Measurements from ENCODE around the gene RHOXF1.
"Not testable (repeated sequence)": the region's sequence is repeated elsewhere in the genome, so short reads cannot be mapped to it uniquely, and the experiment has no call there.

The RHOXF1 gene

GRCh38 chrX:120115438-120115963 is at the start of gene RHOXF1:
Gene RHOXF1, minus strand, starts transcription at chrX:120115913. Its CDS starts 51 bp downstream, at chrX:120115862.
- no peak for DNase-seq (ENCODE audit: low spot score)

DNA sequence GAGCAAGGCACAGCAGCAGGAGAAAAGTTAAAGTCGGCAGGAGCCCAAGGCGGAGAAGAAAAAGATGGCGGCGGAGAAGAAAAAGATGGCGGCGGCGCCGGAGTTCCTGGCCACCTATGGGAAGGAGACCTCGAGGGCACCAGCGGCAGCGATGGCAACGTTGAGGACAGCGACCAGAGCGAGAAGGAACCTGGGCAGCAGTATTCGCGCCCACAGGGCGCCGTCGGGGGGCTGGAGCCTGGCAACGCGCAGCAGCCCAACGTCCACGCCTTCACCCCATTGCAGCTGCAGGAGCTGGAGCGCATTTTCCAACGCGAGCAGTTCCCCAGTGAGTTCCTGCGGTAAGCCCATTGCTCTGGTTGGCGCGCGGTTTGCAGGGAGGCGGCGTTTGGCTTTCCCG is 43.4 kb upstream of the RHOXF1 start:
- DNase-seq (ENCODE audit: low spot score) = not testable (repeated sequence)

- DNase-seq (ENCODE audit: low spot score) = not testable (repeated sequence)
Observed at GRCh38 chrX:120158313-120158712, 42.6 kb upstream of the RHOXF1 start, which contains the start of gene RHOXF2. Gene RHOXF2, plus strand, starts transcription at chrX:120158613. Its CDS starts 138 bp downstream, at chrX:120158751.

- DNase-seq (ENCODE audit: low spot score) = not testable (repeated sequence)
Observed at GRCh38 chrX:120150109-120150744, 34.5 kb upstream of the RHOXF1 start.

DNA sequence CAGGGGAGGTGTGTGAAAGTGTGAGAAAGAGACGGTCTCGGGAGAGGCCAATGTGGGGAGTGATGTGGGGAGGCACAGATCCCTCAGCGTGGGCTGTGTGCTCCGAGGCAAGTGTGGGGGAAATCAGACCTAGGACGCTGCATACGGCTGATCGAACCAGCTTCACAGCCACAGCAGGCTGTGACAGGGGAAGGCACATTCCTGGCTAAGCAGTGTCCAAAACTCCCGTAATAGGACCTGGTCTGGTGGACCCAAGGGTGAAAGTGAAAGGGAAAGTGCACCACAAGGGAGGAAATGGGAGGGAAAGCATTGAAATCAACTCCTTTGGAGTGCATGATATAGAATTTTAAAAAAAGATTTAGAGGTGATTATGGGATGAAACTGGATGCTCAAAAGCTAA is 31.8 kb upstream of the RHOXF1 start:
- DNase-seq (ENCODE audit: low spot score) = no peak

DNA sequence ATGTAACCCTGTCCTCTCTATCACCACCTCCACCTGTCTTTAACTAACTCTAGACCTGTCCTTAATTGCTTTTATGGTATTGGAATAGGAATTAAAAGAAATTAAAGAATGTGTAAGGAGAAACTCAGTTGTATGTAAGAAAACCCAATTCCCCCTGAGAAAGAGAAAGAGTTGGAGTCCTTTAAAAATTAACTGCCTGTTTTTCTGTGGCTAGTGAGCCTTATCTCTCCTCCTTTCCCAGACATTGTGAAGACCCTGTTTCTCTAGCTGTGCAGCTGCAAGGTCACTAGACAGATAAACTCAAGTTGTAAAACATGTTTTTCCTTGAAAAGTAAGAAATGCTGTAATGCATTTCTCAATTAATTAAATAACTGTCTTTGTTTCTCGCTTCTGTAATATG is 30.6 kb upstream of the RHOXF1 start:
- DNase-seq (ENCODE audit: low spot score) = not testable (repeated sequence)

DNA sequence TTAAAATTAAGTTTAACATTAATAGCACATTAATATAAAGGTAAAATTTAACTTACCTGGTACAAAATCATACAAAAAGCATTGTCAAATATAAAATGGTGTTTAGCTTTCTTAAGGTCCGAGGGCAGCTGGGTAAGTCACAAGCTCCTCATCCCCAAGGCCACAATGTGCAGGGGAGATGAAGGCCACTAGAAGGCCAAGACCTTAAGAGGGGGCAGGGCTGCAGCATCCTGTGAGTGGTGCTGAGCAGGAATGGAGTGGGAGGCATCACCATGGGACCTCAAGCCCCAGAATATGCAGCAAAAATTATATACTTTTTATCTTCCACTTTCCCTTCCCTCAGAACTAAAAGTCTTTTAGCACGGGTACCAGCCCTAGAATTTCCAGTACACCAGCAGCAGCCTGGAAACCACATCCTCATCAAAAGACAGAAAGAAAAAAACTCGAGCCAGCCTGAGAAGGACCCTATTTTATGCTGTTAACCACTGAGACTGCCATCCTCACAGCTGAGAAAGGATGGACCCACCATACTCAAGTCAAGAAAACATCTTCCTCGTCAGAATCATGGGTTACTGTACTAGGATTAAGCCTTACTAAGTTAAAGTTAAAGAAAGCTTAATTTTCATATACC is 29.7 kb upstream of the RHOXF1 start:
- no peak for DNase-seq (ENCODE audit: low spot score)

GRCh38 chrX:120144178-120144844 is 28.6 kb upstream of the RHOXF1 start:
- no peak for DNase-seq (ENCODE audit: low spot score)

DNA sequence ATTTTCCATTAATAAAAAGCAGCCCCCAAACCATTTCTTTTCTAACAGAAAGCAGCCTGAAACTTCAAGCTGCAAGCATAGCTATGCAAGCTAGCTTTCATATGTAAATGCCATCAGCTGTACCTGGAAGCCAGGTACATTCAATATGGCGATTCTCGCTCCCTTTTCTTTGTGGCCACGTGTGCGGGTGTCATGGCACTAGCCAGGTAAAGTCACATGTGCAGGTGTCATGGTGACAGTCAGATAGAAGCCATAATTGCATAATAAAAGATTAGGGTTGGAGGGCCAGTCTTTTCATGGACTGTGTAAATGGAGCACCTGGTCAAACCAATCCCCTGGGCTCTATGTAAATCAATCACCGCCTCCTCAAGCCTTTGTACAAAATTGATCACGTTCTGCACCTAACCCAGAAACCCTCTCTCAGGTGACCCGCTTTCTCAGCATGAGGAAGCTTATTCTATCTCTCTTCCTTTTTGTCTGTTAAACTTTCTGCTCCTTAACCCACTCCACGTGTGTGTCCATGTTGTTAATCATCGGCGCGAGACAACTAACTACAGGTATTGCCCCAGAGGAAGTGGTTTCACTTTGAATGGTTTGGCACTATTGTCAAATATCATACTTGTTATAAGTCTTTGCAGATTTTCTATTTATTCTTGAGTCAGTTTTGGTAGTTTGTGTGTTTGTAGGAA is 24.7 kb upstream of the RHOXF1 start:
- no peak for DNase-seq (ENCODE audit: low spot score)

DNA sequence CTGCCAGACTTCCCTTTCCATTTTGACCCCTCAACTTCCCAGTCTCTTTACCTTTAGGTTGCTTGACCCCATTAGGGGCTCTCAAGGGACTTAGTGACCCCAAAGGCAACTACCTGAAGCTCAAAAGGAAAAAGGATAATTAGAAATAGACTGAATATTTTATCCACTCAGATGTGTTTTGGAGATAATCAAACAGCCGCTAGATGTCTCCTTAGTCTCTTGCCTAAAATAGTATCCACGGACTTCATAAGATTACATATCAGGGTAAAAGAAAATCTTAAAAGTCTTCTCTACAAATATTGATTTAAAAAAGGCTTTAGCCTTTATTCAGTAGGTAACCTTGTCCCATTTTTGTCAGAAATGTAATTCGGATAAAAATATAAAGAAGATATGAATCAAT is 21.7 kb upstream of the RHOXF1 start:
- DNase-seq (ENCODE audit: low spot score) = no peak

DNA sequence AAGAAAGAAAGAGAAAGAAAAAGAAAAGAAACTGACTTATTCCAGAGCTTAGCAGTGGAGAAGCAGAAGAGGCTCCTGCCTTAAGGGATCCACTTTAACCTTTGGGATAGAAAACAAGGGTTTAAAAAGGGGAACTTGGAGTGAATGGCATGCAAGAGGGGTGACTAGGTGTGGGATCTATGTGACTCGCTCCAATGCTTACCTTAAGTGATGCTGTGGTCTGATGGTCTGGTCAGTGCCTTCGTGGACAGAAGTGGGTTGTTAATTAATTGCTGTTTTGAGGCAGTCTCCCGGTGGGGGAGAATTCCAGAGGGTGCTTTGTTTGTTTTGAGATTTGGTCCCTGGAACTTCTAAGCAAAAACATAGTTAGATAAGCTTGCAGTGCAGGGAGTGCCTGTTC is 21.1 kb upstream of the RHOXF1 start:
- DNase-seq (ENCODE audit: low spot score) = no peak

DNA sequence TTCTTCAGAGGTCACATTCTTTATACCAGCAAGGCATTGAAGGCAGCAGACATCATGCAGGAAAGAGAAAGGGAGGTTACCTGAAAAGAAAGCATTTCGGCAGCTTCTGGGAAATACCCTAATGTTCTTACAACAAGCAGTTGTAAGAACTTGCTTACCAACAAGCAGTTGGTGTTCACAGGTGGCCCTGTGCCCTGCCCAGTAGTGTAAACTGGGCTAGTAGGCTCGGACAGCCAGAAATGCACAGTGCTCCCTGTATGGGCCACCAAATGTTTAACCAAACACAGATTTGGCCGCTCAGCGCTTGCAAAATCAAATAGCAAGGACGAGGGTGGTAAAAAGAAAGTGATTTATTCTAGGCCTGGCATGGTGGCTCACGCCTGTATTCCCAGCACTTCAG is 20.4 kb upstream of the RHOXF1 start:
- DNase-seq (ENCODE audit: low spot score) = no peak

GRCh38 chrX:120128306-120128846 is 12.7 kb upstream of the RHOXF1 start:
- not testable (repeated sequence) for DNase-seq (ENCODE audit: low spot score)

- no peak for DNase-seq (ENCODE audit: low spot score)
Observed at GRCh38 chrX:120125444-120125843, 9.7 kb upstream of the RHOXF1 start.

- no peak for DNase-seq (ENCODE audit: low spot score)
Observed at GRCh38 chrX:120120223-120120622, 4.5 kb upstream of the RHOXF1 start.

- DNase-seq (ENCODE audit: low spot score) = no peak
Observed at GRCh38 chrX:120111611-120112010, 4.1 kb downstream of the RHOXF1 start.

- DNase-seq (ENCODE audit: low spot score) = no peak
Observed at GRCh38 chrX:120109378-120109777, 6.3 kb downstream of the RHOXF1 start.

DNA sequence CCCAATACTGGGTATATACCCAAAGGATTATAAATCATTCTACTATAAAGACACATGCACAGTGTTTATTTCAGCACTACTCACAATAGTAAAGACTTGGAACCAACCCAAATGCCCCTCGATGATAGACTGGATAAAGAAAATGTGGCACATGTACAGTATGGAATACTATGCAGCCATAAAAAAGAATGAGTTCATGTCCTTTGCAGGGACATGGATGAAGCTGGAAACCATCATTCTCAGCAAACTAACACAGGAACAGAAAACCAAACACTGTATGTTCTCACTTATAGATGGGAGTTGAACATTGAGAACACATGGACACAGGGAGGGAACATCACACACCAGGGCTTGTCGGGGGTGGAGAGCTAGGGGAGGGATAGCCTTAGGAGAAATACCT is 11.0 kb downstream of the RHOXF1 start:
- DNase-seq (ENCODE audit: low spot score) = not testable (repeated sequence)

DNA sequence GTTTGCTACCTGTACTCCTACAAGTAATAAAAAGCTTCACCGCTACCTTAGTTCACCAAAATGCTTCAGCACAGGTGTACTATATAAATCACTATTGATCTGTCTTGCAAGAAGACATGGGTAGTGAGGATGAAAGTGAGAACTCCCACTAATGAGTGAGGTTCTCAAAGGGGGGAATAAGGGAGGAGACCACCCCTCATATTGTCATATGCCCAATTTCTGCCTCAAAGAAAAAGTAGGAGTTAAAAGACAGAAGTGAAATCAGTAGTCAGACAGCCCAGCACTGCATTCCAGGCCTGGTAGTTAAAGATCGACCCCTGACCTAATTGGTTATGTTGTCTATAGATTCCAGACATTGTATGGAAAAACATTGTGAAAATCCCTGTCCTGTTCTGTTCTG is 14.7 kb downstream of the RHOXF1 start:
- DNase-seq (ENCODE audit: low spot score) = not testable (repeated sequence)

DNA sequence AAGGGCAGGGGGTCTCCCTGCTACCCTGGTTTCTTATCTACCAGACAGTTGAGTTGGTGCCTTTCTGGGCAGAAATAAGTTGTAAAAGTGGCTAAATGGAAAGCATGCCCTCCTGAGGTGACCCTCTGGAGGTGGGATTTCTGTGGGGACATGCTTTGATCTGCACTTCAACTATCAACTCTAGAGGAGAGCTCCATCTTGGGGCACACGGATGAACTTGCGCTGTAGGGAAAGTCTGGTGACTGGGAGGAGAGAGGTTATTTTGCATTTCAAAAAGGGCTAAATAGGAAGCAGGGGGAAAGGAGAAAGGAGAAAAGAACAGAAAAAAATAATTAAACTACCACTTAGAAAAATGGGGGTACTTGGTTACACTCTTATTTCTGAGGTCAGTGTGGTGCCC is 25.5 kb downstream of the RHOXF1 start:
- DNase-seq (ENCODE audit: low spot score) = no peak

- DNase-seq (ENCODE audit: low spot score) = no peak
Observed at GRCh38 chrX:120087289-120088017, 28.3 kb downstream of the RHOXF1 start.

Data from AG08395 (cell line).